ENCODE measurements around the gene VAMP8. TPM values are rescaled to one million over a fixed set of nuclear protein-coding genes. Genes with fewer than 3 reads are reported as not detected.

Gene VAMP8
- total and polyA plus RNA-seq, 10 of the 15 experiments (the other 5 are each of a cell fraction or from before 2014, with no cell fraction given), result 93.6 to 744 (median 217) TPM

GRCh38 chr2:85596026-85596333, 18.6 kb downstream of the VAMP8 start (continued):
- TF ChIP-seq NKRF (conservative IDR thresholded peaks at IDR 0.05), result 0 out of 2 replicates have a peak, but pooled peaks have one; percentile 1
- TF ChIP-seq ZNF687 (IDR thresholded peaks at IDR 0.05), result no peak
- no peak for TF ChIP-seq ZNF207 (IDR thresholded peaks at IDR 0.05; ENCODE audit: borderline replicate concordance)
- TF ChIP-seq SMAD5 (IDR thresholded peaks at IDR 0.05; ENCODE audit: low read depth), result no peak
- no peak for TF ChIP-seq SREBF1 (IDR thresholded peaks at IDR 0.05; ENCODE audit: low read length)
- TF ChIP-seq MTA2 (IDR thresholded peaks at IDR 0.05; ENCODE audit: low read depth), result no peak
- TF ChIP-seq FOXK2 (IDR thresholded peaks at IDR 0.05), result no peak

All from GM12878 (cell line).